ENCODE data around the gene SLC9A3.
"Not testable (repeated sequence)": the region's sequence is repeated elsewhere in the genome, so short reads cannot be mapped to it uniquely, and the experiment has no call there.

SLC9A3 gene

GRCh38 chr5:523441-524222 lies 617 bp downstream of the SLC9A3 start:
- DNase-seq = no peak

GRCh38 chr5:522899-523440 lies 1.3 kb downstream of the SLC9A3 start:
- DNase-seq = no peak

GRCh38 chr5:522116-522515 lies 2.1 kb downstream of the SLC9A3 start:
- DNase-seq = no peak

DNA sequence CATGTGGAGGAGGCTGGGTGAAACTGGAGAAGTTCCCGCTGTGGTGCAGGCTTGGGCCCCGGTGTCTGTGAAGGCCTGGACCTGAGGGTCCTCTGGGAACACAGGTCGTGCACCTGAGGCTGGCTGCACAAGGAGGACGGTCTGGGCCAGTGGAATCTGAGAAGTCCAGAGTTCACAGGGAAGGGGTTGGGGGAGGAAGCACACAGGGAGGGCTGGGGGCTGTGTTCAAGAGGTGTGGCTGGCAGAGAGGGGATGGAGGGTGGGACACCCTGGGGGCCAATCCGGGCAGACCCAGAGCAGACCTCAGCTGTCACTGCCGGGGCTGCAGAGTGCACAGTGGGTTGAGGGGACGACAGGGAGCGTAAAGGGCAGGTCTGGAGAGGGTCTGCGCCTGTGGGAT lies 2.6 kb downstream of the SLC9A3 start:
- DNase-seq = no peak

- no peak for DNase-seq
Observed at GRCh38 chr5:520850-521226, 3.4 kb downstream of the SLC9A3 start.

- DNase-seq = no peak
Observed at GRCh38 chr5:520196-520849, 3.9 kb downstream of the SLC9A3 start.

- no peak for DNase-seq
Observed at GRCh38 chr5:518721-519120, 5.5 kb downstream of the SLC9A3 start.

GRCh38 chr5:517535-518100 lies 6.6 kb downstream of the SLC9A3 start:
- DNase-seq = no peak

GRCh38 chr5:516980-517379 lies 7.3 kb downstream of the SLC9A3 start:
- DNase-seq = no peak

DNA sequence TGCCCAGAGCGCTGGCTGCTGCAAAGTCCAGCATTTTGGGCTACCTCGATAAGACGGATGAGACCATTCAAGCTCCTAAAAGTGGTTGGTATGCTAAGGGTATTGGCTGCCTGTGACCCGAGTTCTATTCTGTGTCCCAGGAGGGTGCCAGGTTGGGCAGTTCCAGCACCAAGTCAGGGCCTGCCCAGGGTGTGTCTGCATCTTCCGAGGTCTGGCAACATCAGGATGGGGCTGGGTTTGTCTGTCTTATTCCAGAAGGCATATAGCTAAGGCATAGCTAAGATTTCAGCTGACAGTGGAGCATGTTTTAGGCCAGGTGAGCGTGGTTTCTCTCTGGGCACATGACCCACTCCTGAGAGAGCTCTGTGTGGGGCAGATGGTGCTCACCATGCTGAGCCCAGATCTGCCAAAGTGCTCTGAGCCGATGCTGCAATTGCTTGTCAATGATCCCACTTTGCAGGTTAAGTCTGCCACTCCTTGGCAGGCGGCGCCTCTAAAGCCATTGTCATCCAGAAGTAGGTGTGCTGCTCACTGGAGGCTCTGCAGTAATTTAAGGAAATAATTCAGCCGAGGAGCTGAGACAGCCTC lies 7.8 kb downstream of the SLC9A3 start:
- no peak for DNase-seq

DNA sequence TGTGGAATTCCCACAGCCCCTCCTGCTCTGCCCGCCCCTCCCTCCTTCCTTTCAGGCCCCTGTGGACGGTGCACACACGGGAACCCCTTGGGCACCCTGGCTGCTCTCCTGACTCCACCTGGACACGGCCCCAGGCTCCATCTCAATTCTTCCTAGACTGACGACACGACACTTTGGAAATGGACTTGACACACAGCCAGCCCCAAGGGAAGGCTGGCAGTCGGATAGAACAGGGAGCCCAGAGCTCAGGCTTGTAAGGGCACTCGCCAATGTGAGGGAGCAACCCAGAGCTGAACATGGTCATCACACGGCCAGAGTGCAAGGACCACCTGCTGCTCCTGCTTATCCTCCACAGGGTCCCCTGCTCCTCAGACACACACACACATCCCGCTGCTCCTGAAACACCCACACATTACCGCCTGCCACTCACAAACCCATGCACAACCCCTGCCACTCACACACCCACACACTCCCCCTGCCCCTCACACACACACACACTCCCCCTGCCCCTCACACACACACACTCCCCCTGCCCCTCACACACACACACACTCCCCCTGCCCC lies 8.9 kb downstream of the SLC9A3 start:
- no peak for DNase-seq

GRCh38 chr5:514673-515072 lies 9.6 kb downstream of the SLC9A3 start:
- no peak for DNase-seq

DNA sequence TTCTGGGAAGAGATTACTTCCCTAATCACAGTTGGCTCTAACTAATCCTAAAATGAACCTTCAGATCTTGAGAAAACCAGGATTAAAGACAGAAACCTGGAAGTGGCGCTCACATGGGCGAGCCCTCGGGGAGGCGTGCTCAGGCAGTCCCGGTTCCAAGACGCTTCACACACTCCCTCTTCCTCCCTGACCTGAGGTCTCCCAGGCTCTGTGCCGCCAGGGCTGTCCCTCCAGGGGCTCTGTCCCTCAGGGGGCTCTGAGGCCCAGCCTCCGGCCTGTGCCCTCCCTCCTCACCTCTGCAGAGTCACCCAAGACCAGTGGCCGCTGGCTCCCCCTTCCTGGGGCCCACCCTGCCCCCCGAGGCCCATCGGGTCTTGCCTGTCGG lies 10.2 kb downstream of the SLC9A3 start:
- no peak for DNase-seq

DNA sequence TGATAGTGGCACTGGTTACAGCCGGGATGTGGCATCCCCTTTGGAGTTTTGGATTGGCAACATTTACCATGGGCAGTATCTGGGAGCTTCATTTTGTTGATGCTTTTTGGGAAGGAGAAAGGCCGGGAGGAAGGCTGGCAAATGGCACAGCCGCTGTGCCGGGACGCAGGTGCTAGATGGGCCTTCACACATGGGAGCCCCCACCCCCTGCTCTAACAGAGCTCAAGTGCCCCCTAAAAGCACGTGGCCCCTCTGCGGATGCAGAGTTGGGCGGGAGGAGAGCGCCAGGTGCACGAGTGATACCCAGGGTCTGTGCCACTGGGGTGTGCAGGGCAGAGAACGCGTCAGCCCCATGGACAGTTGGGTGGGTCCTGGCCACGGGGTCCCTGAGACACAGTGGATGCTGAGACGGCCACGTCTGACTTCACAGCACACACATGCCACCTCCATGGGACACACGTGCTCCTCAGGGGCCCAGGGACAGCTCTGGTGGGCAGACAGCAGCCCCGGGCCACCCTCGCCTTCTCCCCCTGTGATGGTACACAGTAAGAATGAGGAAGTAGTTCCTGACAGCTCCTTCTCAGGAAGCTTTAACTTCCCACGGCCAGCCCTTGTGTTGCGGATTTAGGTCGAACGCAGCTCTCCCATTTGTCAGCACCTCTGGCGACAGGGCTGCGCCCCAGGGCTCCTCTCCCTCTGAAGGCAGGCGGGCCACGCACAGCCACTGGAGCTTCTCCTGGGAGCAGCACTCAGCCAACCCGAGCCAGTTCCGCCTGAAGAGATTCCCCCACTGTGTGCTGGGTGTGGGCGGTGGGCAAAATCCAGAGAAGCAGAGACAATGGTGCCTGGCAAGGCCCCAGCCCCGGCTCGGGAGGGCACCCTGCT lies 10.8 kb downstream of the SLC9A3 start:
- no peak for DNase-seq

DNA sequence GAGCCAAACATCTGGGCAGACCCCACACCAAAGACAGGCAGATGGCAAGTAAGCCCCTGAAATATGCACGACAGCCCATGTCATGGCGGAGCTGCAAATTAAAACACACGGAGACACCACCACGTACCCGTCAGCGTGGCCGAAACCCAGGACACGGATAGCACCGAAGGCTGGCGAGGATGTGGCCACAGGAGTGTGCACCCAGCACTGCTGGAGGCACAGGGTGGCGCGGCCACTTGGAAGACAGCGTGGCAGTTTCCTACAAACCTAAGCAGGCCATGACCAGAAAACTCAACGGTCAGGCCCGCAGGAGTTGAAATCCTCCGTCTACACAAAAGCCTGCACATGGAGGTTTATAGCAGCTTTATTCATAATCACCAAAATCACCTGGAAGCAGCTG lies 12.8 kb downstream of the SLC9A3 start:
- no peak for DNase-seq

DNA sequence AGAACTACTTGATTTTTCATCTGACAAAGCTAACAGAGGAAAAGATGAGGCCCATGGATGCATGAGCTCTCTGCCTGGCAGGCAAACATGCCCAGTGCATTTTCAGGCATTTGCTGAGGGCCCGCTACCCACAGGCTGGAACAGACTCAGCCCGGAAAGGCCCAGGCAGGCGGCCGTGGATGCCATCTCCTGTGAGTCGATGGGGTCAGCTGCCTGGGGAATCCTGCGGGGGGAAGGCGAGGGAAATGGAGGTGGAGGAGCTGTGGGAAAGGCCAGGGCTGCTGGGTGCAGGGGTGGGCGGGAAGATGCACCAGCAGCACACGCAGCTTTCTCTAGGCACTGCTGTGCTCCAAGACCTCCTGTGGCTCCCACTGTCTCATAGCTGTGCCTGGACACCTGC lies 13.7 kb downstream of the SLC9A3 start:
- no peak for DNase-seq

DNA sequence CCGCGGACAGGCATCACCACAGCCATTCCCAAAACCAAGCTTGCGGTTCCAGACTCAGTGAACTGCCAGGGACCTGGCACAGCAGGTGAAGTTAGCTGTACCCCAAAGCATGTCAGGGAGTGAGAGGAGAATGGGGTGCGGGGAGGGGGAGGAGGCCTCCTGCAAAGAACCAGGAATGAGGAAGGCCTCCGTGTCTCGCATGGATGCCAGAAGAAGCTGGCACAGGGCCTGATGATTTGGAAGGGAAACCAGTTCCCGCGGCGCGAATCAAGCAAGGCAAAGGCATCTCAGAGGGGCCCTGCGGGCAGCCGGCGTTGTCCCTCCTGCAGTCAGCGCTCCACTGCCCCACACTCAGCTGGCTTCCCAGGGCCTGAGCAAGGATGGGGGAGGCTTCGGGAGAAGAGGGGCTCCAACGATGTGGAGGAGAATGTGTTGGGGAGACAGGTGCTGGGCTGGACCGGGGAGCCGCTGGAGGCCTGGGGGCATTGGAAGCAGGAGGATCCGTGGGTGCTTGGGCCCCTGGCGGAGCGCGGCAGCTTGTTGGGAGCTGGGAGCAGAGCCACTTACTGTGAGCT lies 14.6 kb downstream of the SLC9A3 start:
- no peak for DNase-seq

DNA sequence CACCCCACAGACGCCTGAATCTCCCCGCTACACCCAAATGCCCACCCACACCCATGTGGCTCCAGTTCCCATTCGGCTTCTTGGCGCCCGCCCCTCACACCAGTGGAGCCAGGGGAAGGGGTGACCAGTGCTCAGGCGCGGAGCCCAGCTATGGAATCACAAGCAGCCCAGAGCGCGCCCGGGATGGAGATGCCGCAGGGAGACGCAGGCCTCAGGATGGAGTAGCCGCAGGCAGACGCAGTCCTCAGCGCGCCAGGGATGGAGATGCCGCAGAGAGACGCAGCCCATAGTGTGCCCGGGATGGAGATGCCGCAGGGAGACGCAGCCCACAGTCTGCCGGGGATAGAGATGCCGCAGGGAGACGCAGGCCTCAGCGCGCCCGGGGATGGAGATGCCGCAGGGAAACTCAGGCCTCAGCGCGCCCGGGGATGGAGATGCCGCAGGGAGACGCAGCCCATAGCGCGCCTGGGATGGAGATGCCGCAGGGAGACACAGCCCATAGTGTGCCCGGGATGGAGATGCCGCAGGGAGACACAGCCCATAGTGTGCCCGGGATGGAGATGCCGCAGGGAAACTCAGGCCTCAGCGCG lies 16.2 kb downstream of the SLC9A3 start:
- not testable (repeated sequence) for DNase-seq

DNA sequence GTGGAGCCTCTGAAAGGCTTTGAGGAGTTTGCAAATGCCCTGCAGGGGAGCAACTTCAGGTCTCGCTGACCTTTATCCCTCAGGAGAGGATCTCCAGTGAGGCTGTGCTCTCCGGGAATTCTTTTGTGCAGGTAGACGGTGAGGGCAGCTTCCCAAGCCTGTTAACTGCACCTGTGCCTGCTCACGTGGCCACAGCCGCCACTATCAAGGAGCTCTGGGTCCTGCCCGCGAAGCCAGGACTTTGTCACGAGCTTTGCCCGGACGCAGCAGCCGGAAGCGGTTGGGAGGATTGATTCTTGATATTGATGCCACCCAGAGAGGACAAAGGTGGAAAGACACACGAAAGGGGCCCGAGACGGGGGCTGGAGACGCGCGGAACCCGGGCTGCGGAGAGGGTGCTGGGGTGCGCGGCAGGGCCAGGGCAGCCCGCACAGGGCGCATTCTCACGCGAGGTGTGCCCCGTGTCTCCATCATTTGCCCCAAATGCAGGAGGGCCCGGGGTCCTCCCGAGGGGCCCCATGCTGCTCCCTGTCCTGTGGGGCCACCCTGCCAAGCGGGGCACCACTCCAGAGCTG lies 18.2 kb downstream of the SLC9A3 start:
- no peak for DNase-seq

DNA sequence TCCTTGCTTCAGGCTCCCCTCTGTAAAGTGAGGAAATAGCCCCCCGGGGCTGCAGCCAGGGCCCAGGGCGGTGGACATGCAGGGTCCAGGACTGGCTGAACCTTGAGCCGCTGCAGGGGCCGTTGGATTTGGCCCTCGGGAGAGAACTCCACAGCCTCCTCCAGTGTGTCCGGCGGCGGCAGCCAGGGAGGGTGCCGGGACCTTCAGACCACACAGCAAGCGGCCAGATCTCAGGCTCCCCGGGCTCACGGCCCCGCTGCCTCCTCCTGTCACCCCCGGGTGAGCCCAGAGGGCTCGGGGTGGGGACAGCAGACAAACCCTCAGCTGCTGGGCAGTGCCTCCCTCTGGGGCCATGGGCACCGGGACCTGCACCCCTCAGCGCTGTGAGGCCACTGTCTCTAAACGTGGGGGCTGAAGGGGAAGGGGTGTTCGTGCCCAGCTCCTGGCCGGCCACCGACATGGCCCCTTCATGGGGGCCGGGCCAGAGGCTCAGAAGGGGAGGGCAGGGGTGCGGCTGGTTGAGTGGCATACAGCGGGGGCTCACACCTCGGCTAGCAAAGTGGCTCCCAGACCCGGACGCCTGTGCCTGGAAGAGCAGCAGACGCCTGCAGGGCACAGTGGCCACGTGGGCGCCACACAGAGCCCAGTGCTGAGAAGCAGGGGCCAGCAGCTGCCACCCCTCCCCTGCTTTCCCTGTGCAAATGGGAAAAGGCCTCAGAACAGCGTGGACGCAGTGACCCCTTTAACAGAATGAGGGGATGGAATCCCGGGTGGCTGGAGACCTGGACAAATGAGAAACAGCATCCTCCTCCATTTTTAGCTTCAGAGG lies 19.7 kb downstream of the SLC9A3 start:
- no peak for DNase-seq
